ENCODE results near the gene ARHGEF40.

Gene ARHGEF40

DNA sequence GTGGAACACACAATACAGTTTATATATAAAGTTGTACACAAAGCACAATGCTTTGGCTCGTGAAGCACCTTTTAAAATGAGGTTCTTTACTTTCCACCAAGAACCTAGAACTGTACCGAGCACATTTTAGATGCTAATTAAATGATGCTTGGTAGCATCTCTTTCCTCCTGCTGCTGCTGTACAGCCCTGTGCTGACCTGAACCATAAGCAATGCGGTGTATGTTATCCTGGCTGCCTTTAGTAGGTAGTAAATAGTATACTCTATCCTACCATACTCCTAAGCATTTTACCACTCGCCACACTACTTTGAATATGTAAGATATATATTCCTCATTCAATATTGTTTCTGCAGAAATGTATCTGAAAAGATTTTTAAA is 15.3 kb upstream of the ARHGEF40 start:
- no peaks in the 10 kb centered on the region for H3K36me3 ChIP-seq (ENCODE audit: control insufficient read depth, insufficient read depth, low read length)
- TF ChIP-seq, protein P1, sequence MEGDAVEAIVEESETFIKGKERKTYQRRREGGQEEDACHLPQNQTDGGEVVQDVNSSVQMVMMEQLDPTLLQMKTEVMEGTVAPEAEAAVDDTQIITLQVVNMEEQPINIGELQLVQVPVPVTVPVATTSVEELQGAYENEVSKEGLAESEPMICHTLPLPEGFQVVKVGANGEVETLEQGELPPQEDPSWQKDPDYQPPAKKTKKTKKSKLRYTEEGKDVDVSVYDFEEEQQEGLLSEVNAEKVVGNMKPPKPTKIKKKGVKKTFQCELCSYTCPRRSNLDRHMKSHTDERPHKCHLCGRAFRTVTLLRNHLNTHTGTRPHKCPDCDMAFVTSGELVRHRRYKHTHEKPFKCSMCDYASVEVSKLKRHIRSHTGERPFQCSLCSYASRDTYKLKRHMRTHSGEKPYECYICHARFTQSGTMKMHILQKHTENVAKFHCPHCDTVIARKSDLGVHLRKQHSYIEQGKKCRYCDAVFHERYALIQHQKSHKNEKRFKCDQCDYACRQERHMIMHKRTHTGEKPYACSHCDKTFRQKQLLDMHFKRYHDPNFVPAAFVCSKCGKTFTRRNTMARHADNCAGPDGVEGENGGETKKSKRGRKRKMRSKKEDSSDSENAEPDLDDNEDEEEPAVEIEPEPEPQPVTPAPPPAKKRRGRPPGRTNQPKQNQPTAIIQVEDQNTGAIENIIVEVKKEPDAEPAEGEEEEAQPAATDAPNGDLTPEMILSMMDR (IDR thresholded peaks at IDR 0.05; ENCODE audit: insufficient read depth, low read length, poor library complexity, severe bottlenecking): no peak
- no peaks in the 10 kb centered on the region for H3K27me3 ChIP-seq (replicated peaks; ENCODE audit: control insufficient read depth, insufficient read depth, low read length)
- DNase-seq (ENCODE audit: extremely low read depth, insufficient read length): no peak
- no peak overlapping the region for H3K4me3 ChIP-seq (replicated peaks; ENCODE audit: low read depth, low read length)

DNA sequence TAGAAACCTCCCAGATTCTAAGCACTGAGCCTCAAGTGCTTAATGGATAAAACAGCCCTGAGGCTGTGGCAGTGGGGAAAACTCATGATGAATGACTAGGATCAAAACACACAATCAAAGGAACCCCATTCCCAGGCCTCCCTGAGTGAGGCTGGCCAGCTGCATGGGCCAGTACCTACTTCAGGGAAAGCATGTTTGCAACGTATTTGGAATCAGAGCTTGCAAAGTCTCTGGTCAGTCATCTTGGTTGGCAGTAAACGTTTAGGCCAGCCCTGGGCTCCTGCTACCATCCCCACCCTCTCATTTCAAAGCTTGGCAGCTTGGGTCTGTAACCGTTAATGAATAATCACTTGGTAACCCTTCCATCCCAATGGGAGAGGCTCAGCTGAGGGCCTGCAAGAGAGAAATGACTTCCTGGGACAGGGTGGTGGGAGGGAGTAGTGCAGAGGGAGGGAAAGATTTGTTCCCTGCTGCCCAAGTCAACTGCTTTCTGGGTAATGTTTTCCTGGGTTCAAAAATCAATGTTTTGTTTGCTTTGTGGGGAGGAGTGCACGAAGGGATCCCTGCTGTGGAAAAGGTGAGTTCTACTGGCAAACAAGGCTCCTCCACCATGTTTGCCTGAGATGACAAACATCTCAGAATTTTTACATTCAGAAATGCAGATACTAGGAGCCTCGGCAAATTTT is 14.5 kb upstream of the ARHGEF40 start:
- Histone ChIP-seq H3K4me3 (replicated peaks; ENCODE audit: low read depth, low read length) (no peak overlapping the region), H3K27me3 (replicated peaks; ENCODE audit: control insufficient read depth, insufficient read depth, low read length) (no peaks in the 10 kb centered on the region), H3K36me3 (ENCODE audit: control insufficient read depth, insufficient read depth, low read length) (no peaks in the 10 kb centered on the region)
- TF ChIP-seq, protein P1 (IDR thresholded peaks at IDR 0.05; ENCODE audit: insufficient read depth, low read length, poor library complexity, severe bottlenecking): no peak
- no peak for DNase-seq (ENCODE audit: extremely low read depth, insufficient read length)

DNA sequence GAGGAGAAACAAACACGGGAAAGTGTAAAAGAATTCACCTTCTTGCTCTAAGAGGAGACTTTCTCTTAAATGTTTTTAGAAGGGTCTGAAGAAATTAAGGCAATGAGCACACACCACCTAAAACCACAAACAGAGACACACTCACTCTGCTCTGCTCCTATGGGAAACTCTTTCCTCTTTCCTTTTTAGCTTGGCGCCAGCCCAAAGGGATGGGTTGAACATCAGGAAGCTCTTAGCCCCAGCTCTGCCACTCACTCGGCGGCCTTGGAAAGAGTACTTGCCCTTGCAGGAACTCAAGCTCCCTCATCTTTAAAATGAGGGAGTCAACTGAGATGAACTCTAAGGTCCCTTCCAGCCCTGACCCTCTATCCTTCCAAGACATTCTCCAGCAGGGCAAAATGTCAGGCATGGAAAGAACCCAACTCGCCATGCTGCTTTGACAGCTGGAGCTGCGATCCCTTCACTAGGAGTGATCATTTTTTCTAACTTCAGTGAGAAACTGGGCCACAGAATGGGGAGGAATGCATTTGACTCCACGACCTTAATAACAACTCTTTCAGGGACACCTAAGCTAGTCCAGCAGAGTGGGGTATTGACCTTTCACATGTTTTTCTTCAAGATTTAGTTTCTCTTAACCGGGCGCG is 13.5 kb upstream of the ARHGEF40 start:
- H3K36me3 ChIP-seq (ENCODE audit: control insufficient read depth, insufficient read depth, low read length): no peaks in the 10 kb centered on the region
- no peak for DNase-seq (ENCODE audit: extremely low read depth, insufficient read length)
- no peak overlapping the region for H3K4me3 ChIP-seq (replicated peaks; ENCODE audit: low read depth, low read length)
- TF ChIP-seq, protein P1 (IDR thresholded peaks at IDR 0.05; ENCODE audit: insufficient read depth, low read length, poor library complexity, severe bottlenecking): no peak
- no peaks in the 10 kb centered on the region for H3K27me3 ChIP-seq (replicated peaks; ENCODE audit: control insufficient read depth, insufficient read depth, low read length)

DNA sequence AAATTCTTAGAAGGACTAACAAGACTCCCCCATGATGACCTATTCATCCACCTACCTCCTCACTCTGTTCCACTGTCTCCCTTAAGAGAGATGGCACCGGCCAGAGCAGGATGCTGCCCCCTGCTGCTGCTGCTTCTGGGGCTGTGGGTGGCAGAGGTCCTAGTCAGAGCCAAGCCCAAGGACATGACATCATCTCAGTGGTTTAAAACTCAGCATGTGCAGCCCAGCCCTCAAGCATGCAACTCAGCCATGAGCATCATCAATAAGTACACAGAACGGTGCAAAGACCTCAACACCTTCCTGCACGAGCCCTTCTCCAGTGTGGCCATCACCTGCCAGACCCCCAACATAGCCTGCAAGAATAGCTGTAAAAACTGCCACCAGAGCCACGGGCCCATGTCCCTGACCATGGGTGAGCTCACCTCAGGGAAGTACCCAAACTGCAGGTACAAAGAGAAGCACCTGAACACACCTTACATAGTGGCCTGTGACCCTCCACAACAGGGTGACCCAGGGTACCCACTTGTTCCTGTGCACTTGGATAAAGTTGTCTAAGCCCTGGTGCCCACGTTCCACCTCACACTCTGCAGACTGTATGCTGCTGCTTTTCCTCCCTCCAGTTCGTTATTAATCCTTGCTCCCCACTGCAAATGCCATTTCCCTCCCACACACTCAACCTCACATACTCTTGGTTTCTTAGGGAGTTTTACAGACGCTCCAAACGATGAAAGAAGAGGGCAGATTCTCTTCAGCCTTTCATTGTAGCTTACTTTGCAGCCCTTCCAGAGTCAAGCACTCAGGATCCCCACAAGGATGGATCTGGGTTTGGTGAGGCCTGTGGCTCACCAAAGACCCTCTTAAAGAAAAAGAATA is 12.1 kb upstream of the ARHGEF40 start, which contains the start of gene RNASE8:
TSS of gene RNASE8 (plus strand) at position 20 of the 873 bp plus-strand sequence. CDS start at position 91, 71 bp downstream.
- TF ChIP-seq, protein P1 (IDR thresholded peaks at IDR 0.05; ENCODE audit: insufficient read depth, low read length, poor library complexity, severe bottlenecking): peak; percentile 36
- Histone ChIP-seq H3K27me3 (replicated peaks; ENCODE audit: control insufficient read depth, insufficient read depth, low read length) (no peaks in the 10 kb centered on the region), H3K4me3 (replicated peaks; ENCODE audit: low read depth, low read length) (no peak within 1 kb of the TSS), H3K36me3 (ENCODE audit: control insufficient read depth, insufficient read depth, low read length) (no peaks in the 10 kb centered on the region)
- DNase-seq (ENCODE audit: extremely low read depth, insufficient read length): no peak

DNA sequence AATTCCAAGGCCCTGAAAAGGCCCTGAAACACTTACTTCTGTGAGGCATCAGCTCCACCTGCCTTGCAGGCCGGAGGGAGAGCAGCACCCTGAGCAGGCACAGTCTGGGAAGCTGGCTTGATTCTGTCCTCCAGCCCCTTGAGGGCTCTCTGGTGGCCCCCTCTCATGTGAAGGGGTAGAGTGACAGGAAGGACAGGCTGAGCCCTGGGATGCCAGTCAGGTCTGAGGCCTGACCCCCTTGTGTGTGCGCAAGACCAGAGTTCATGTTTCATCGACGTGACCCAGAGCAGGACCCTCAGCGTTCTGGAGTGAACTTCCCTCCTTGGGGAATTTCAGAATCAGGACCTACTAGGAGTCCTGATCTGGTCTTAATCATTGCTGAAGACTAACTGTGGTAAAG is 11.2 kb upstream of the ARHGEF40 start:
- TF ChIP-seq, protein P1 (IDR thresholded peaks at IDR 0.05; ENCODE audit: insufficient read depth, low read length, poor library complexity, severe bottlenecking): no peak
- Histone ChIP-seq H3K27me3 (replicated peaks; ENCODE audit: control insufficient read depth, insufficient read depth, low read length) (no peaks in the 10 kb centered on the region), H3K36me3 (ENCODE audit: control insufficient read depth, insufficient read depth, low read length) (no peaks in the 10 kb centered on the region), H3K4me3 (replicated peaks; ENCODE audit: low read depth, low read length) (no peak overlapping the region)
- no peak for DNase-seq (ENCODE audit: extremely low read depth, insufficient read length)
